OCI-LY1 (cell line): ENCODE measurements around the gene PDE6A.

Experiments used
- EZH2 ChIP-seq: fragments of 200-600 bp; sonication (generic), shearing (Covaris generic); IDR thresholded peaks from 2 replicates; pipeline ENCODE4 v1.8.0; 2017; ENCODE audit warnings: borderline replicate concordance, mixed run types, mild to moderate bottlenecking, antibody characterized with exemption, low read length, moderate library complexity, mixed read lengths
- TF ChIP-seq, protein P1 (sequence below): fragments of 200-600 bp; sonication (generic), shearing (Covaris generic); IDR thresholded peaks from 2 replicates; pipeline ENCODE4 v1.5.1; 2017; ENCODE audit warnings: mild to moderate bottlenecking, antibody characterized with exemption, low read length, moderate library complexity, mixed read lengths

GRCh38 chr5:149931992-149932436 lies 12.6 kb downstream of the PDE6A start:
- TF ChIP-seq, protein P1, sequence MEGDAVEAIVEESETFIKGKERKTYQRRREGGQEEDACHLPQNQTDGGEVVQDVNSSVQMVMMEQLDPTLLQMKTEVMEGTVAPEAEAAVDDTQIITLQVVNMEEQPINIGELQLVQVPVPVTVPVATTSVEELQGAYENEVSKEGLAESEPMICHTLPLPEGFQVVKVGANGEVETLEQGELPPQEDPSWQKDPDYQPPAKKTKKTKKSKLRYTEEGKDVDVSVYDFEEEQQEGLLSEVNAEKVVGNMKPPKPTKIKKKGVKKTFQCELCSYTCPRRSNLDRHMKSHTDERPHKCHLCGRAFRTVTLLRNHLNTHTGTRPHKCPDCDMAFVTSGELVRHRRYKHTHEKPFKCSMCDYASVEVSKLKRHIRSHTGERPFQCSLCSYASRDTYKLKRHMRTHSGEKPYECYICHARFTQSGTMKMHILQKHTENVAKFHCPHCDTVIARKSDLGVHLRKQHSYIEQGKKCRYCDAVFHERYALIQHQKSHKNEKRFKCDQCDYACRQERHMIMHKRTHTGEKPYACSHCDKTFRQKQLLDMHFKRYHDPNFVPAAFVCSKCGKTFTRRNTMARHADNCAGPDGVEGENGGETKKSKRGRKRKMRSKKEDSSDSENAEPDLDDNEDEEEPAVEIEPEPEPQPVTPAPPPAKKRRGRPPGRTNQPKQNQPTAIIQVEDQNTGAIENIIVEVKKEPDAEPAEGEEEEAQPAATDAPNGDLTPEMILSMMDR: no peak
- no peak for TF ChIP-seq EZH2
